AG09309 (cell line): ENCODE measurements around the gene GABRP.
"Not testable (repeated sequence)": the region's sequence is repeated elsewhere in the genome, so short reads cannot be mapped to it uniquely, and the experiment has no call there.

Experiments
- DNase-seq: peaks from one replicate; pipeline ENCODE4 v3.0.0-alpha.2; 2010; ENCODE audit warnings: low read depth
- H3K4me3 ChIP-seq: 2 replicates; pipeline ENCODE4 v1.5.1; 2011; ENCODE audit warnings: mild to moderate bottlenecking, low read depth, low read length, moderate library complexity; ENCODE audit not compliant: control insufficient read depth
- CTCF ChIP-seq: IDR thresholded peaks from 2 replicates; pipeline ENCODE4 v1.5.1; 2011; ENCODE audit warnings: mild to moderate bottlenecking, low read depth, low read length, inconsistent platforms; ENCODE audit not compliant: insufficient read depth, control insufficient read depth; ENCODE audit errors: missing control alignments

GABRP gene

GRCh38 chr5:170760113-170760512, 23.4 kb upstream of the GABRP start:
- DNase-seq = no peak
- H3K4me3 ChIP-seq = no peak overlapping the region
- no peak for TF ChIP-seq CTCF

- DNase-seq = no peak
- TF ChIP-seq CTCF = no peak
- no peak overlapping the region for H3K4me3 ChIP-seq
Measured at GRCh38 chr5:170761048-170761707, 22.3 kb upstream of the GABRP start.

- no peak for TF ChIP-seq CTCF
Measured at GRCh38 chr5:170761708-170762066, 21.8 kb upstream of the GABRP start.

GRCh38 chr5:170762298-170762697, 21.2 kb upstream of the GABRP start:
- DNase-seq, H3K4me3 ChIP-seq: not testable (repeated sequence)

More at GRCh38 chr5:170761708-170762066, 21.8 kb upstream of the GABRP start:
- no peak overlapping the region for H3K4me3 ChIP-seq
- no peak for DNase-seq

- not testable (repeated sequence) for DNase-seq, H3K4me3 ChIP-seq
Measured at GRCh38 chr5:170765868-170766267, 17.7 kb upstream of the GABRP start.

GRCh38 chr5:170769246-170769645, 14.3 kb upstream of the GABRP start:
- no peak for TF ChIP-seq CTCF
- H3K4me3 ChIP-seq = no peak overlapping the region
- DNase-seq = no peak

GRCh38 chr5:170769898-170770416, 13.6 kb upstream of the GABRP start:
- H3K4me3 ChIP-seq = no peak overlapping the region
- no peak for TF ChIP-seq CTCF
- DNase-seq = no peak

- no peak overlapping the region for H3K4me3 ChIP-seq
- TF ChIP-seq CTCF = no peak
- DNase-seq = no peak
Measured at GRCh38 chr5:170771496-170771895, 12.0 kb upstream of the GABRP start.
